HCT116 (cell line): ENCODE measurements around the gene UPK3BL1. TPM values are rescaled to one million over a fixed set of nuclear protein-coding genes. Genes with fewer than 3 reads are reported as not detected.
"Not testable (repeated sequence)": the region's sequence is repeated elsewhere in the genome, so short reads cannot be mapped to it uniquely, and the experiment has no call there.

Experiments used
- ATAC-seq: fragments of 200-7000 bp; cut with Tn5 transposase; 2 replicates; pipeline ENCODE4 v1.9.1; 2020; ENCODE audit warnings: mild to moderate bottlenecking, moderate library complexity
- Bru-seq: library from RNA; stranded (reverse); fragments of 400-500 nt; gene quantifications from one replicate; lab custom pipeline; 2021; lab: Mats Ljungman, UMichigan
- BruChase-seq, 2 experiments: library from RNA; stranded (reverse); fragments of 400-500 nt; gene quantifications; one replicate each; lab custom pipeline; 2021; lab: Mats Ljungman, UMichigan
- BruUV-seq: library from RNA; stranded (reverse); fragments of 400-500 nt; replicated peaks from 2 replicates; lab custom pipeline; 2021; lab: Mats Ljungman, UMichigan
- CTCF ChIA-PET: fragments of 300-600 bp; sonication (Branson Sonifier 250); formaldehyde crosslinking; loops from one replicate; lab custom pipeline; 2021; ENCODE audit warnings: antibody characterized with exemption; lab: Charles Lee
- POLR2A ChIA-PET: fragments of 300-600, 350-600 bp; sonication (Branson Sonifier 250); formaldehyde crosslinking; loops from one replicate; lab custom pipeline; 2021; ENCODE audit warnings: antibody characterized with exemption; lab: Charles Lee
- RAD21 ChIA-PET, 2 experiments: fragments of 300-600 bp; sonication (Branson Sonifier 250); formaldehyde crosslinking; loops; one replicate each; lab custom pipeline; 2023; ENCODE audit warnings: low total read pairs in 2 of 2; ENCODE audit not compliant: uncharacterized antibody in 2 of 2, unreplicated experiment in 2 of 2, low non-redundant PET in 1 of 2; lab: Charles Lee
- DNase-seq: peaks from one replicate; pipeline ENCODE4 v3.0.0-alpha.2; 2010; ENCODE audit warnings: low read depth, low spot score
- H2AFZ ChIP-seq: fragments of 200-600 bp; shearing (Covaris generic), sonication (generic); 2 replicates; pipeline ENCODE4 v1.6.1; 2017; ENCODE audit warnings: low read depth, mixed run types, mixed read lengths, antibody characterized with exemption, low read length; ENCODE audit not compliant: poor library complexity, severe bottlenecking
- H3K27ac ChIP-seq: 2 replicates; pipeline ENCODE4 v1.5.1; 2012; ENCODE audit warnings: low read depth, low read length
- H3K27me3 ChIP-seq: fragments of 200-600 bp; sonication (generic); 2 replicates; pipeline ENCODE4 v1.6.1; 2016; ENCODE audit warnings: mixed run types, low read length, mixed read lengths; ENCODE audit not compliant: insufficient read depth
- H3K36me3 ChIP-seq, 2 experiments: fragments of 200-500 bp in 1 of 2; fragments of 200-600 bp in 1 of 2; sonication (Bioruptor generic) in 1 of 2; sonication (generic) in 1 of 2; 2 replicates each; pipeline versions ENCODE4 v1.5.1 to v1.6.1; 2014 to 2016; ENCODE audit warnings: low read length in 2 of 2, inconsistent platforms in 1 of 2, mixed read lengths in 1 of 2, mixed run types in 1 of 2; ENCODE audit not compliant: insufficient read depth in 2 of 2, control insufficient read depth in 1 of 2
- H3K4me1 ChIP-seq, 2 experiments: fragments of 200-600 bp in 1 of 2; sonication (generic) in 1 of 2; 2 replicates each; pipeline versions ENCODE4 v1.5.1 to v1.6.1; 2012 to 2017; ENCODE audit warnings: low read length in 2 of 2, inconsistent platforms in 1 of 2, mild to moderate bottlenecking in 1 of 2, mixed read lengths in 1 of 2, mixed run types in 1 of 2, moderate library complexity in 1 of 2; ENCODE audit not compliant: insufficient read depth in 2 of 2, control insufficient read depth in 1 of 2
- H3K4me2 ChIP-seq: fragments of 200-600 bp; sonication (generic); 2 replicates; pipeline ENCODE4 v1.6.1; 2017; ENCODE audit warnings: mixed run types, low read length, mixed read lengths
- H3K4me3 ChIP-seq, 2 experiments: fragments of 200-600 bp in 1 of 2; sonication (generic) in 1 of 2; replicated peaks in 1 of 2; 2 replicates each; pipeline ENCODE4 v1.5.1; 2011 to 2016; ENCODE audit warnings: low read length in 2 of 2, control low read depth in 1 of 2, low read depth in 1 of 2, mild to moderate bottlenecking in 1 of 2, mixed read lengths in 1 of 2, mixed run types in 1 of 2
- H3K79me2 ChIP-seq: fragments of 200-600 bp; sonication (generic); 2 replicates; pipeline ENCODE4 v1.6.1; 2017; ENCODE audit warnings: mild to moderate bottlenecking, mixed run types, low read length, moderate library complexity, mixed read lengths; ENCODE audit not compliant: insufficient read depth
- H3K9ac ChIP-seq: fragments of 200-600 bp; sonication (generic); 2 replicates; pipeline ENCODE4 v1.6.1; 2016; ENCODE audit warnings: low read length, mixed read lengths
- H3K9me2 ChIP-seq: fragments of 200-600 bp; sonication (generic), shearing (Covaris generic); 2 replicates; pipeline ENCODE4 v1.6.1; 2017; ENCODE audit warnings: mixed run types, mild to moderate bottlenecking, moderate library complexity; ENCODE audit not compliant: insufficient read depth
- H3K9me3 ChIP-seq, 2 experiments: fragments of 200-500 bp in 1 of 2; fragments of 200-600 bp in 1 of 2; sonication (Bioruptor generic) in 1 of 2; sonication (generic) in 1 of 2; 2 replicates each; pipeline ENCODE4 v1.6.1; 2014 to 2017; ENCODE audit warnings: low read length in 2 of 2, mixed read lengths in 2 of 2, inconsistent platforms in 1 of 2, low read depth in 1 of 2, mild to moderate bottlenecking in 1 of 2, mixed run types in 1 of 2, moderate library complexity in 1 of 2; ENCODE audit not compliant: control insufficient read depth in 1 of 2, insufficient read depth in 1 of 2
- H4K20me1 ChIP-seq: fragments of 200-600 bp; sonication (generic), shearing (Covaris generic); 2 replicates; pipeline ENCODE4 v1.6.1; 2017; ENCODE audit warnings: mixed run types, mild to moderate bottlenecking, moderate library complexity; ENCODE audit not compliant: insufficient read depth
- intact Hi-C: fragments of 100-400 bp; cut with micrococcal nuclease; formaldehyde crosslinking; loops from 2 replicates; pipeline ENCODE4 v1.10.0; 2022
- long read RNA-seq: library from polyadenylated mRNA; unstranded; transcript quantifications from one replicate; pipeline ENCODE4 v2.0.0, GENCODE V29; 2021; ENCODE audit not compliant: unreplicated experiment
- polyA plus RNA-seq: library from polyadenylated mRNA; unstranded; fragments of >200 nt; gene quantifications from 2 replicates; pipeline ENCODE4 v1.2.1, GENCODE V29; 2012; ENCODE audit warnings: missing spikeins
- total RNA-seq: library from RNA; stranded (reverse); gene quantifications from one replicate; pipeline ENCODE4 v1.2.1, GENCODE V29; 2021; ENCODE audit not compliant: unreplicated experiment

The UPK3BL1 gene, protein sequence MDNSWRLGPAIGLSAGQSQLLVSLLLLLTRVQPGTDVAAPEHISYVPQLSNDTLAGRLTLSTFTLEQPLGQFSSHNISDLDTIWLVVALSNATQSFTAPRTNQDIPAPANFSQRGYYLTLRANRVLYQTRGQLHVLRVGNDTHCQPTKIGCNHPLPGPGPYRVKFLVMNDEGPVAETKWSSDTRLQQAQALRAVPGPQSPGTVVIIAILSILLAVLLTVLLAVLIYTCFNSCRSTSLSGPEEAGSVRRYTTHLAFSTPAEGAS
- total RNA-seq (7.1 TPM), Bru-seq, nascent RNA (percentile 30 among the genes with signal in this experiment), BruChase-seq, experiment 1, labeled RNA remaining after a 6-hour chase (percentile 32 among the genes with signal in this experiment), BruChase-seq, experiment 2, labeled RNA remaining after a 2-hour chase (percentile 39 among the genes with signal in this experiment)
- 12.0 and 13.4 TPM in 2 replicates for polyA plus RNA-seq
- long read RNA-seq, partial matches to known transcripts = 0 of 4 reads
- long read RNA-seq, other reads (novel, unspliced or antisense) = 2 of 4 reads

GRCh38 chr7:102642691-102643090, at the start of gene UPK3BL1:
UPK3BL1 (minus strand) TSS chr7:102642791; CDS start chr7:102642741, 50 bp downstream.
- DNase-seq, H2AFZ ChIP-seq, H3K27me3 ChIP-seq, H3K4me3 ChIP-seq, CTCF ChIA-PET, H3K27ac ChIP-seq, H3K9me3 ChIP-seq, H3K9me2 ChIP-seq, H3K79me2 ChIP-seq, H3K36me3 ChIP-seq, H3K9ac ChIP-seq, H3K4me2 ChIP-seq, intact Hi-C loops, H3K4me1 ChIP-seq, BruUV-seq, ATAC-seq, POLR2A ChIA-PET, RAD21 ChIA-PET, H4K20me1 ChIP-seq: not testable (repeated sequence)

- BruUV-seq, H3K9ac ChIP-seq, ATAC-seq: not testable (repeated sequence)
Observed at GRCh38 chr7:102690602-102691001, 48.0 kb upstream of the UPK3BL1 start.

GRCh38 chr7:102689436-102690282, 47.1 kb upstream of the UPK3BL1 start:
- H3K4me3 ChIP-seq, H3K9me2 ChIP-seq, H3K27ac ChIP-seq, POLR2A ChIA-PET, H3K79me2 ChIP-seq, H3K4me2 ChIP-seq, DNase-seq, intact Hi-C loops, ATAC-seq, RAD21 ChIA-PET, CTCF ChIA-PET, H3K9ac ChIP-seq, H2AFZ ChIP-seq, BruUV-seq, H4K20me1 ChIP-seq, H3K27me3 ChIP-seq, H3K36me3 ChIP-seq, H3K9me3 ChIP-seq, H3K4me1 ChIP-seq: not testable (repeated sequence)

More at GRCh38 chr7:102690602-102691001, 48.0 kb upstream of the UPK3BL1 start:
- H4K20me1 ChIP-seq, H3K4me3 ChIP-seq, POLR2A ChIA-PET, H3K36me3 ChIP-seq, H3K4me1 ChIP-seq, DNase-seq, RAD21 ChIA-PET, CTCF ChIA-PET, H2AFZ ChIP-seq, H3K9me3 ChIP-seq, intact Hi-C loops, H3K9me2 ChIP-seq, H3K27ac ChIP-seq, H3K4me2 ChIP-seq, H3K79me2 ChIP-seq, H3K27me3 ChIP-seq: not testable (repeated sequence)

GRCh38 chr7:102688299-102689036, 45.9 kb upstream of the UPK3BL1 start:
- DNase-seq, H3K9ac ChIP-seq, H2AFZ ChIP-seq, POLR2A ChIA-PET, H3K27me3 ChIP-seq, H3K36me3 ChIP-seq, H3K79me2 ChIP-seq, BruUV-seq, RAD21 ChIA-PET, H3K9me3 ChIP-seq, H3K9me2 ChIP-seq, H3K4me1 ChIP-seq, intact Hi-C loops, H3K27ac ChIP-seq, CTCF ChIA-PET, H4K20me1 ChIP-seq, H3K4me3 ChIP-seq, H3K4me2 ChIP-seq: not testable (repeated sequence)
- peak; percentile 93 for ATAC-seq
